Sigmoid colon (tissue), 3 donors: ENCODE measurements around the gene FSD2.

Source experiments
- POLR2A ChIP-seq, 2 donors: fragments of 450-650 bp; IDR thresholded peaks; one replicate each; pipeline ENCODE4 v1.6.1; 2016; ENCODE audit warnings: antibody characterized with exemption in 2 of 2, mild to moderate bottlenecking in 2 of 2, moderate library complexity in 2 of 2
- TF ChIP-seq, protein P1 (sequence below), 4 experiments: fragments of 450-650 bp in 3 of 4; fragments of 200-600 bp in 1 of 4; IDR thresholded peaks; one replicate each; pipeline ENCODE4 v1.5.1; 2016 to 2019; ENCODE audit warnings: antibody characterized with exemption in 4 of 4, mild to moderate bottlenecking in 3 of 4, moderate library complexity in 2 of 4

DNA sequence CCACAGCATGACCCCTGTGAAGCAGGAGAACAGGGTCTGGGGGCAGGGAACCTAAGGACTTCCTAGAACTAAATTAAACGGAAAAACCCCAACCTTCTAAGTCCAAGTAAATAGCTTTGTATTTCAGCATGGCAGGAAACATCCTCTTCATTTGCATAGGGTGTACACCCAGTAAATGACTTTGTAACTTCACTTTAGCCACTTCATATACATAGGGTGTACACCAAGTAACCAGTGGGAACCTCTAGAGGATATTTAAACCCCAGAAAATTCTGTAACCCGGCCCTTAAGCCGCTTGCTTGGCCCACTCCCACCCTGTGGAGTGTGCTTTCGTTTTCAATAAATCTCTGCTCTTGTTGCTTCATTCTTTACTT, 41.8 kb downstream of the FSD2 start:
- no peak for TF ChIP-seq POLR2A (IDR thresholded peaks at IDR 0.05)
- TF ChIP-seq, protein P1, sequence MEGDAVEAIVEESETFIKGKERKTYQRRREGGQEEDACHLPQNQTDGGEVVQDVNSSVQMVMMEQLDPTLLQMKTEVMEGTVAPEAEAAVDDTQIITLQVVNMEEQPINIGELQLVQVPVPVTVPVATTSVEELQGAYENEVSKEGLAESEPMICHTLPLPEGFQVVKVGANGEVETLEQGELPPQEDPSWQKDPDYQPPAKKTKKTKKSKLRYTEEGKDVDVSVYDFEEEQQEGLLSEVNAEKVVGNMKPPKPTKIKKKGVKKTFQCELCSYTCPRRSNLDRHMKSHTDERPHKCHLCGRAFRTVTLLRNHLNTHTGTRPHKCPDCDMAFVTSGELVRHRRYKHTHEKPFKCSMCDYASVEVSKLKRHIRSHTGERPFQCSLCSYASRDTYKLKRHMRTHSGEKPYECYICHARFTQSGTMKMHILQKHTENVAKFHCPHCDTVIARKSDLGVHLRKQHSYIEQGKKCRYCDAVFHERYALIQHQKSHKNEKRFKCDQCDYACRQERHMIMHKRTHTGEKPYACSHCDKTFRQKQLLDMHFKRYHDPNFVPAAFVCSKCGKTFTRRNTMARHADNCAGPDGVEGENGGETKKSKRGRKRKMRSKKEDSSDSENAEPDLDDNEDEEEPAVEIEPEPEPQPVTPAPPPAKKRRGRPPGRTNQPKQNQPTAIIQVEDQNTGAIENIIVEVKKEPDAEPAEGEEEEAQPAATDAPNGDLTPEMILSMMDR (IDR thresholded peaks at IDR 0.05): no peak
